ENCODE measurements around the gene SLIT3. TPM values are rescaled to one million over a fixed set of nuclear protein-coding genes. Genes with fewer than 3 reads are reported as not detected.
"Not testable (repeated sequence)": the region's sequence is repeated elsewhere in the genome, so short reads cannot be mapped to it uniquely, and the experiment has no call there.

The SLIT3 gene
- total and polyA plus RNA-seq, 4 experiments from 2014 or later = not detected

- H3K9me3 ChIP-seq (ENCODE audit: control insufficient read depth in 1 of 2, low read length in 2 of 2) = no peaks in the 10 kb centered on the region
- peaks cover 0 to 3% of the 10 kb centered on the region in 2 donors for H3K27me3 Mint-ChIP-seq
- H3K27me3 ChIP-seq (ENCODE audit: insufficient read depth, low read length) = no peaks in the 10 kb centered on the region
- H3K36me3 ChIP-seq (ENCODE audit: insufficient read depth, low read length) = no peaks in the 10 kb centered on the region
- ChIA-PET POLR2A (ENCODE audit: partially characterized antibody) (no interaction called here), CTCF (ENCODE audit: partially characterized antibody) (no interaction called here)
- no peaks in the 10 kb centered on the region for H3K4me1 Mint-ChIP-seq
- no peak overlapping the region for H3K27ac ChIP-seq (ENCODE audit: low read depth, low read length)
- peaks cover 0 to 5% (median 0%) of the 10 kb centered on the region in 8 donors for H3K9me3 Mint-ChIP-seq
- H3K4me3 ChIP-seq (ENCODE audit: low read length in 2 of 2) = no peak overlapping the region
- intact Hi-C loops (cut with micrococcal nuclease) = no loop called here
- H3K4me1 ChIP-seq (ENCODE audit: insufficient read depth, low read length) = no peaks in the 10 kb centered on the region
- no peak overlapping the region for H3K27ac Mint-ChIP-seq
- no peak overlapping the region for H3K4me3 Mint-ChIP-seq
- no peak for DNase-seq
- no peaks in the 10 kb centered on the region for H3K36me3 Mint-ChIP-seq
Measured at GRCh38 chr5:169119288-169120048, 181.5 kb downstream of the SLIT3 start.

GRCh38 chr5:169116961-169117461 is 183.9 kb downstream of the SLIT3 start:
- Histone ChIP-seq H3K36me3 (ENCODE audit: insufficient read depth, low read length) (no peaks in the 10 kb centered on the region), H3K27me3 (ENCODE audit: insufficient read depth, low read length) (no peaks in the 10 kb centered on the region), H3K4me3 (ENCODE audit: low read length in 2 of 2) (no peak overlapping the region), H3K27ac (ENCODE audit: low read depth, low read length) (no peak overlapping the region), H3K9me3 (ENCODE audit: control insufficient read depth in 1 of 2, low read length in 2 of 2) (no peaks in the 10 kb centered on the region), H3K4me1 (ENCODE audit: insufficient read depth, low read length) (no peaks in the 10 kb centered on the region)
- Mint-ChIP-seq H3K27ac (no peak overlapping the region), H3K36me3 (no peaks in the 10 kb centered on the region), H3K9me3 (peaks cover 0 to 5% (median 0%) of the 10 kb centered on the region in 8 donors), H3K27me3 (peaks cover 0 to 4% of the 10 kb centered on the region in 2 donors), H3K4me1 (no peaks in the 10 kb centered on the region), H3K4me3 (no peak overlapping the region)
- POLR2A ChIA-PET (ENCODE audit: partially characterized antibody) = no interaction called here
- DNase-seq = no peak
- intact Hi-C loops (cut with micrococcal nuclease) = no loop called here
- CTCF ChIA-PET (ENCODE audit: partially characterized antibody) = no interaction called here

GRCh38 chr5:169115461-169116124 is 185.3 kb downstream of the SLIT3 start:
- Histone ChIP-seq H3K4me1 (ENCODE audit: insufficient read depth, low read length) (no peaks in the 10 kb centered on the region), H3K36me3 (ENCODE audit: insufficient read depth, low read length) (no peaks in the 10 kb centered on the region), H3K9me3 (ENCODE audit: control insufficient read depth in 1 of 2, low read length in 2 of 2) (no peaks in the 10 kb centered on the region), H3K27me3 (ENCODE audit: insufficient read depth, low read length) (no peaks in the 10 kb centered on the region), H3K4me3 (ENCODE audit: low read length in 2 of 2) (no peak overlapping the region), H3K27ac (ENCODE audit: low read depth, low read length) (no peak overlapping the region)
- no peak overlapping the region for H3K27ac Mint-ChIP-seq
- no peak overlapping the region for H3K4me3 Mint-ChIP-seq
- H3K9me3 Mint-ChIP-seq = peaks cover 0 to 6% (median 0%) of the 10 kb centered on the region in 8 donors
- peaks cover 0 to 3% of the 10 kb centered on the region in 2 donors for H3K27me3 Mint-ChIP-seq
- intact Hi-C loops (cut with micrococcal nuclease) = no loop called here
- H3K36me3 Mint-ChIP-seq = no peaks in the 10 kb centered on the region
- no peak for DNase-seq
- ChIA-PET POLR2A (ENCODE audit: partially characterized antibody) (no interaction called here), CTCF (ENCODE audit: partially characterized antibody) (no interaction called here)
- no peaks in the 10 kb centered on the region for H3K4me1 Mint-ChIP-seq

GRCh38 chr5:169114466-169115065 is 186.4 kb downstream of the SLIT3 start:
- intact Hi-C loops (cut with micrococcal nuclease) = no loop called here
- no peaks in the 10 kb centered on the region for H3K4me1 Mint-ChIP-seq

GRCh38 chr5:169112016-169112415 is 188.9 kb downstream of the SLIT3 start:
- Mint-ChIP-seq H3K27me3 (peaks cover 1 to 4% of the 10 kb centered on the region in 2 donors), H3K4me3 (no peak overlapping the region), H3K9me3 (peaks cover 0 to 14% (median under 1%) of the 10 kb centered on the region in 8 donors), H3K4me1 (no peaks in the 10 kb centered on the region), H3K27ac (no peak overlapping the region), H3K36me3 (no peaks in the 10 kb centered on the region)
- H3K27ac ChIP-seq (ENCODE audit: low read depth, low read length) = no peak overlapping the region
- no peaks in the 10 kb centered on the region for H3K36me3 ChIP-seq (ENCODE audit: insufficient read depth, low read length)
- CTCF ChIA-PET (ENCODE audit: partially characterized antibody) = no interaction called here
- no peak for DNase-seq
- intact Hi-C loops (cut with micrococcal nuclease) = no loop called here
- no peak overlapping the region for H3K4me3 ChIP-seq (ENCODE audit: low read length in 2 of 2)
- POLR2A ChIA-PET (ENCODE audit: partially characterized antibody) = no interaction called here
- H3K27me3 ChIP-seq (ENCODE audit: insufficient read depth, low read length) = no peaks in the 10 kb centered on the region
- H3K9me3 ChIP-seq (ENCODE audit: control insufficient read depth in 1 of 2, low read length in 2 of 2) = no peaks in the 10 kb centered on the region
- H3K4me1 ChIP-seq (ENCODE audit: insufficient read depth, low read length) = no peaks in the 10 kb centered on the region

More at GRCh38 chr5:169114466-169115065, 186.4 kb downstream of the SLIT3 start:
- Histone ChIP-seq H3K27me3 (ENCODE audit: insufficient read depth, low read length) (no peaks in the 10 kb centered on the region), H3K36me3 (ENCODE audit: insufficient read depth, low read length) (no peaks in the 10 kb centered on the region), H3K27ac (ENCODE audit: low read depth, low read length) (no peak overlapping the region), H3K4me3 (ENCODE audit: low read length in 2 of 2) (no peak overlapping the region), H3K9me3 (ENCODE audit: control insufficient read depth in 1 of 2, low read length in 2 of 2) (no peaks in the 10 kb centered on the region), H3K4me1 (ENCODE audit: insufficient read depth, low read length) (no peaks in the 10 kb centered on the region)
- no peak overlapping the region for H3K4me3 Mint-ChIP-seq
- DNase-seq = no peak
- H3K27ac Mint-ChIP-seq = no peak overlapping the region
- peaks cover 0 to 14% (median under 1%) of the 10 kb centered on the region in 8 donors for H3K9me3 Mint-ChIP-seq
- no peaks in the 10 kb centered on the region for H3K36me3 Mint-ChIP-seq
- ChIA-PET POLR2A (ENCODE audit: partially characterized antibody) (no interaction called here), CTCF (ENCODE audit: partially characterized antibody) (no interaction called here)
- peaks cover 0 to 1% of the 10 kb centered on the region in 2 donors for H3K27me3 Mint-ChIP-seq

GRCh38 chr5:169106911-169107706 is 193.8 kb downstream of the SLIT3 start:
- intact Hi-C loops (cut with micrococcal nuclease) = no loop called here
- no peak overlapping the region for H3K4me3 Mint-ChIP-seq
- Histone ChIP-seq H3K4me1 (ENCODE audit: insufficient read depth, low read length) (no peaks in the 10 kb centered on the region), H3K36me3 (ENCODE audit: insufficient read depth, low read length) (no peaks in the 10 kb centered on the region), H3K27me3 (ENCODE audit: insufficient read depth, low read length) (no peaks in the 10 kb centered on the region), H3K9me3 (ENCODE audit: control insufficient read depth in 1 of 2, low read length in 2 of 2) (no peaks in the 10 kb centered on the region), H3K4me3 (ENCODE audit: low read length in 2 of 2) (no peak overlapping the region), H3K27ac (ENCODE audit: low read depth, low read length) (no peak overlapping the region)
- peaks cover 0 to 18% (median under 1%) of the 10 kb centered on the region in 8 donors for H3K9me3 Mint-ChIP-seq
- DNase-seq = no peak
- peaks cover 3% of the 10 kb centered on the region in 2 donors for H3K27me3 Mint-ChIP-seq
- H3K4me1 Mint-ChIP-seq = no peaks in the 10 kb centered on the region
- POLR2A ChIA-PET (ENCODE audit: partially characterized antibody) = no interaction called here
- no peak overlapping the region for H3K27ac Mint-ChIP-seq
- H3K36me3 Mint-ChIP-seq = no peaks in the 10 kb centered on the region
- CTCF ChIA-PET (ENCODE audit: partially characterized antibody) = no interaction called here

- H3K4me1 ChIP-seq (ENCODE audit: insufficient read depth, low read length); H3K36me3 ChIP-seq (ENCODE audit: insufficient read depth, low read length); H3K27ac ChIP-seq (ENCODE audit: low read depth, low read length); H3K27me3 Mint-ChIP-seq; POLR2A ChIA-PET (ENCODE audit: partially characterized antibody); H3K4me1 Mint-ChIP-seq; H3K4me3 ChIP-seq (ENCODE audit: low read length in 2 of 2); H3K4me3 Mint-ChIP-seq; intact Hi-C loops (cut with micrococcal nuclease); H3K27ac Mint-ChIP-seq; CTCF ChIA-PET (ENCODE audit: partially characterized antibody); H3K36me3 Mint-ChIP-seq; DNase-seq; H3K9me3 ChIP-seq (ENCODE audit: control insufficient read depth in 1 of 2, low read length in 2 of 2); H3K27me3 ChIP-seq (ENCODE audit: insufficient read depth, low read length): not testable (repeated sequence)
- H3K9me3 Mint-ChIP-seq = peaks cover 0 to 12% (median under 1%) of the 10 kb centered on the region in 8 donors
Measured at GRCh38 chr5:169105582-169105981, 195.4 kb downstream of the SLIT3 start.

Data from CD4-positive, alpha-beta memory T cell (primary cell).